Central memory CD8-positive, alpha-beta T cell (primary cell): Measurements from ENCODE around the gene KCNIP3.

Experiments
- ATAC-seq: fragments of 150-1000 bp; cut with Tn5 transposase; replicated peaks from 2 replicates; pipeline ENCODE4 v1.10.0; 2022; ENCODE audit warnings: mild to moderate bottlenecking, moderate FRiP score, moderate number of reproducible peaks; ENCODE audit not compliant: poor library complexity, severe bottlenecking; ENCODE audit errors: extremely low read depth
- DNase-seq, 2 donors: peaks; one replicate each; pipeline ENCODE4 v3.0.0; 2021; ENCODE audit warnings: low spot score in 2 of 2
- H3K27ac Mint-ChIP-seq: one replicate; pipeline ENCODE4 v1.8.0; 2022; ENCODE audit warnings: low read depth, mild to moderate bottlenecking, moderate library complexity, mixed read lengths
- H3K27me3 Mint-ChIP-seq: one replicate; pipeline ENCODE4 v1.8.0; 2022; ENCODE audit warnings: mixed read lengths
- H3K36me3 Mint-ChIP-seq: one replicate; pipeline ENCODE4 v1.8.0; 2022; ENCODE audit warnings: mild to moderate bottlenecking, moderate library complexity, mixed read lengths; ENCODE audit not compliant: insufficient read depth
- H3K4me1 Mint-ChIP-seq: one replicate; pipeline ENCODE4 v1.8.0; 2022; ENCODE audit warnings: mixed read lengths
- H3K4me3 Mint-ChIP-seq: one replicate; pipeline ENCODE4 v1.8.0; 2022; ENCODE audit warnings: mild to moderate bottlenecking, moderate library complexity, mixed read lengths
- H3K9me3 Mint-ChIP-seq: one replicate; pipeline ENCODE4 v1.8.0; 2022; ENCODE audit warnings: mixed read lengths

Gene KCNIP3

GRCh38 chr2:95332036-95332435 is 34.9 kb downstream of the KCNIP3 start:
- H3K36me3 Mint-ChIP-seq, result peaks cover 2% of the 10 kb centered on the region
- no peaks in the 10 kb centered on the region for H3K27me3 Mint-ChIP-seq
- H3K27ac Mint-ChIP-seq, result no peak overlapping the region
- DNase-seq, result no peak
- H3K4me3 Mint-ChIP-seq, result no peak overlapping the region
- ATAC-seq, result no peak
- no peaks in the 10 kb centered on the region for H3K4me1 Mint-ChIP-seq
- no peaks in the 10 kb centered on the region for H3K9me3 Mint-ChIP-seq

DNA sequence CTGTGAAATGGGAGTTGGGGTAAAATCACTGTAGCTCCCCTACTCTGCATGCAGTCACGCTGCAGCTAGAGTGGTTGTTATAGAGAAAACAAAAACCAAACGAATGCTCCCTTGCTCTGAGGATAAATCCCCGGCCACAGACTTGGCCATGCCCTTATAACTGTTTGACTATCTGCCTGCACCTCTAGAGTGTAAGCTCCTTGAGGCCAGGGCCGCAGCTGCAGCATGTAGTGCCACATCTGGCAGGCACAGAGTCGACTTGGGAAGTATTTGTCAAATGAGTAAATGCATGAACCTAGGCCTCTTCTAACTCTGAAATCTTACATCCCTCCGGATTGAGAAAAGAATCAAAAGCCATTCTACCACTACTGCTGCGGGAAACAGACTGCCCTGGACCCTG is 35.9 kb downstream of the KCNIP3 start:
- ATAC-seq, result no peak
- H3K36me3 Mint-ChIP-seq, result peaks cover 2% of the 10 kb centered on the region

GRCh38 chr2:95333888-95334338 is 36.8 kb downstream of the KCNIP3 start:
- H3K27me3 Mint-ChIP-seq, result no peaks in the 10 kb centered on the region
- ATAC-seq, result no peak

More for the DNA sequence above, 35.9 kb downstream of the KCNIP3 start:
- Mint-ChIP-seq H3K27me3 (no peaks in the 10 kb centered on the region), H3K27ac (no peak overlapping the region), H3K9me3 (no peaks in the 10 kb centered on the region), H3K4me3 (no peak overlapping the region), H3K4me1 (no peaks in the 10 kb centered on the region)
- DNase-seq, result no peak

GRCh38 chr2:95334916-95335641 is 37.9 kb downstream of the KCNIP3 start:
- H3K36me3 Mint-ChIP-seq, result peaks cover 2% of the 10 kb centered on the region
- DNase-seq, result no peak
- H3K27ac Mint-ChIP-seq, result no peak overlapping the region
- ATAC-seq, result no peak
- no peaks in the 10 kb centered on the region for H3K4me1 Mint-ChIP-seq
- H3K9me3 Mint-ChIP-seq, result no peaks in the 10 kb centered on the region
- no peak overlapping the region for H3K4me3 Mint-ChIP-seq
- H3K27me3 Mint-ChIP-seq, result no peaks in the 10 kb centered on the region

More at GRCh38 chr2:95333888-95334338, 36.8 kb downstream of the KCNIP3 start:
- H3K4me1 Mint-ChIP-seq, result no peaks in the 10 kb centered on the region
- no peak for DNase-seq
- H3K27ac Mint-ChIP-seq, result no peak overlapping the region
- H3K4me3 Mint-ChIP-seq, result no peak overlapping the region
- H3K36me3 Mint-ChIP-seq, result peaks cover 2% of the 10 kb centered on the region
- no peaks in the 10 kb centered on the region for H3K9me3 Mint-ChIP-seq

- Mint-ChIP-seq H3K4me1 (no peaks in the 10 kb centered on the region), H3K27me3 (peaks cover 7% of the 10 kb centered on the region), H3K4me3 (no peak overlapping the region), H3K36me3 (no peaks in the 10 kb centered on the region), H3K9me3 (no peaks in the 10 kb centered on the region), H3K27ac (no peak overlapping the region)
- ATAC-seq (no peak), DNase-seq (no peak)
Observed at GRCh38 chr2:95336406-95336805, 39.3 kb downstream of the KCNIP3 start.

DNA sequence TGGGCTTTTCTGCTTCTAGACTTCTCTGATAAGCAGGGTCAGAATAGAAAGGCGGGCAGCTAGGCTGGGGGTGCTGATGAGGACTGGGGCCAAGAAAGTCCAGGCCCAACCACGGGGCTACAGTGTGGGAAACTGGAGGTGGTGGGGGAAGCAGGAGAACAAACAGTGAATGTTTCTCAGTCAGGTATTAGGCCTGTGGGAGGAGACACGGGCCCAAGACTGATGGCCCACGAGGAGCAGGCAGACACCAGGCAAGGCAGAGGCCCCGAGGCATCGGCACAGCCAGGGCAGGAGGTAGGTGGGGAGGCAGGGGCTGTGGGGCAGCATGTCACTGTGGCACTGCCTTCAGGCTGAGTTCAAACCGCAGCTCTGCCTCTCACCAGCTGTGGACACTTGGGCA is 40.7 kb downstream of the KCNIP3 start:
- H3K4me3 Mint-ChIP-seq, result no peak overlapping the region

DNA sequence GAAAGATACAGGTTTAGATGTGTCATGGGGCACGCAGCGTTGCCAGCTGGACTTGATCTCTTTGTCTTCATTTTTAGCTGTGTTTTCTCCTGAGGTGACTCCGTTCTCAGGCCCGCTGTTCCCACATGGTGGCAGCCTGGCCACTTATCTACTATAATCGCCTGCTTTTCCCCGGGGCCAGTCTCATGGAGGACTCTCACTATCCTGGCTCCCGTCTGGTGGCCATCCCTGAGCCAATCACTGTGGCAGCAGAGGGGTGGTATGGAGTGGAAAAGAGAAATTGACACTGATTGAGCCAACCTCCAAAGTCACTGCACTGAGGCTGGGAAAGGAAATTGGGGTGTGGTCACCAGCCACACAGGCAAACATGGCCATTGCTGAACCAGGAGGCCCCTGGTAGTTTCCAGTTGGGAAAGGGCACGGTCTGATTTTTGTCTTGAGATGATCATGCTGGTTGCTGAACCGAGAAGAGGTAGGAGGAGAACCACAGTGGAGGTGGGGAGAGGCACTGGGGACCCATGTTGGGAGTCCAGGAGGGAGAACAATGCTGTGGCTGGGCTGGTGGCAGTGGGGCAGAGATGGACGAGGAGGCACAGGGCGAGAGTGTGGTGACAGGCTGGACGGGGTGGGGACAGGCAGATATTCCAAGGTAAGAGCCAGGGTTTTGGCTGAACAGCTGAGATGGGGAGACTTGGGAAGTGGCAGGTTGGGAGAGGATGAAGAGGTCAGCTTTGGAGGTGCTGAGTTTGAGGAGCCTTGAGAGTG is 45.6 kb downstream of the KCNIP3 start:
- Mint-ChIP-seq H3K27me3 (peaks cover 40% of the 10 kb centered on the region), H3K4me1 (no peaks in the 10 kb centered on the region), H3K27ac (no peak overlapping the region), H3K36me3 (no peaks in the 10 kb centered on the region), H3K4me3 (no peak overlapping the region), H3K9me3 (no peaks in the 10 kb centered on the region)
- DNase-seq (no peak), ATAC-seq (no peak)

More for the DNA sequence above, 40.7 kb downstream of the KCNIP3 start:
- no peak for DNase-seq
- Mint-ChIP-seq H3K9me3 (no peaks in the 10 kb centered on the region), H3K27me3 (peaks cover 21% of the 10 kb centered on the region), H3K27ac (no peak overlapping the region), H3K36me3 (no peaks in the 10 kb centered on the region), H3K4me1 (no peaks in the 10 kb centered on the region)
- no peak for ATAC-seq

DNA sequence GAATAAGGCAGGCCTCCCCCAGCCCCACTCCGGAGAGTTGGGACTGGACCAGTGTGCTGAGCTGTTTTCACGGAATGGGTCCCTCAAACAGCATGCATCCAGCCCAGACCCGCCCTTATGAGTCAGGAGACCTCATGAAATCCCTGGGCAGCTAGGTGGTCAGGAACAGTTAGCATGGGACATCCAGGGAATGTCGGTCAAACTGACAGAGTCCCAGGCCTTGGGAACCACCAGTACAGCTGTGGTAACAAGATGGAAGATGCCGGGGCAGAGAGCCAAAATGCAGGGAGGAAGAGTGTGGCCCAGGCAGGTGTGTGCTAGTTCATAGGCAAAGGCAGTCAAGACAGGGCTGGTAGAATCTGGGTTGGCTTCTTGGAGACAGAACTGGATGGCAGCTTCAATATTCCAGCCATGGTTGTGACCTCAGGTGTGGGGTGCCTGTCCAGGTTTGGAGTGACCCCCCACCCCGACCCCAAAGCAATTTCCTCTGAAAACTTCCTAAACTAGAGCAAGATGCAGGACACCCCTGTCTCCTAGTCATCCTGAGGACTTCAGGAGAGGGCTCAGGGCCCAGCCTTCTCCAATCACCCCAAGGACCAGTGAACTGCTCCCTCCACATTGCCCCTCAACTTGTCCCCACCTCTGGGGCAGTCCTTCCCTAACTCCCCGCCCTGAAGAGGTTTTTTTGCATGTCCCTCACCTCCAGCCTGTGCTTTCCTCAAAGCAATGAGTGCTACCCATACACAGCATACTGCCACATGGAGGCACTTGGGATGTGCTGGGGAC is 46.5 kb downstream of the KCNIP3 start:
- no peak for DNase-seq
- ATAC-seq, result no peak
- Mint-ChIP-seq H3K27me3 (peaks cover 47% of the 10 kb centered on the region), H3K9me3 (no peaks in the 10 kb centered on the region), H3K4me1 (no peaks in the 10 kb centered on the region), H3K4me3 (no peak overlapping the region), H3K36me3 (no peaks in the 10 kb centered on the region), H3K27ac (no peak overlapping the region)

- Mint-ChIP-seq H3K36me3 (no peaks in the 10 kb centered on the region), H3K9me3 (no peaks in the 10 kb centered on the region), H3K4me3 (no peak overlapping the region), H3K27ac (no peak overlapping the region), H3K4me1 (no peaks in the 10 kb centered on the region), H3K27me3 (peaks cover 47% of the 10 kb centered on the region)
- DNase-seq (no peak), ATAC-seq (no peak)
Observed at GRCh38 chr2:95344215-95344583, 47.1 kb downstream of the KCNIP3 start.

GRCh38 chr2:95344656-95345055 is 47.5 kb downstream of the KCNIP3 start:
- Mint-ChIP-seq H3K9me3 (no peaks in the 10 kb centered on the region), H3K4me3 (no peak overlapping the region), H3K36me3 (no peaks in the 10 kb centered on the region), H3K27me3 (peaks cover 47% of the 10 kb centered on the region), H3K27ac (no peak overlapping the region), H3K4me1 (no peaks in the 10 kb centered on the region)
- DNase-seq (no peak), ATAC-seq (no peak)

- DNase-seq, result no peak
- Mint-ChIP-seq H3K4me3 (peak overlapping the region; percentile 73), H3K36me3 (no peaks in the 10 kb centered on the region), H3K4me1 (no peaks in the 10 kb centered on the region), H3K27ac (no peak overlapping the region), H3K9me3 (no peaks in the 10 kb centered on the region), H3K27me3 (peaks cover 47% of the 10 kb centered on the region)
- no peak for ATAC-seq
Observed at GRCh38 chr2:95345081-95345562, 48.0 kb downstream of the KCNIP3 start.

DNA sequence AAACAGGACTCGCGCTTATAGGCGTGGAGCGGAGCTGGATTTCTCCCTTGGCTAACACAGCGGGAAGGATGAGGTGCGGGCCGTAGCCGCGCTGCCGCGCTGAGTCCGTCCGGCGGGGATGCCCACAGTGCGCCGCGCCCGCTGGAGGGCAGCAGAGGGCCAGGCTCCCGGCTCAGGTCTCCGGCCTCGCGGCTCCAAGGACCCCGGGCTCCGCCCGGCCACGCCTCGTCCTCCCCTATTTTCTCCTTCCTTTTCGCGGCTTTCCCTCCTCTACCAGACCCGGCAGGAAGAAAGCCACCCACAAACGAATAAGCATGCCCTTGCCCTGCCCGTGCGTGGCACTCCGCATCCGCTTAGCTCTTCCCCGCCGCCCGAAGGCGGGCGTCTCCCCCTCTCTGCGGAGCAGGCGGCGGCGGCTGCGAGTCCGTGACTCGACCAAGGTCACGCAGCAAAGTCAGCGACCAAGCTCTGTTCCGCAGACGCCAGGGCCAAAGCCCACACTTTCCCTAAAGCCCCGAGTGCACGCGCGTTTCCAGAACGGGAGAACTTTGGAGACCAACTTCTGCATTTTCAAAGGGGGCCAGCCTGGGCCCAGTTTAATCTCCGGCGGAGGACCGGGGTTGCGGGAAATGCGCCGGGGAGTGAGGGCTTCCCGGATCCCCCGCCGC is 48.5 kb downstream of the KCNIP3 start:
- Mint-ChIP-seq H3K27ac (no peak overlapping the region), H3K4me1 (no peaks in the 10 kb centered on the region), H3K9me3 (no peaks in the 10 kb centered on the region), H3K4me3 (peak overlapping the region; percentile 73), H3K27me3 (peaks cover 47% of the 10 kb centered on the region), H3K36me3 (no peaks in the 10 kb centered on the region)
- DNase-seq (no peak), ATAC-seq (peak; percentile 47)
